HepG2 (cell line): ENCODE results near the gene CGREF1. TPM values are rescaled to one million over a fixed set of nuclear protein-coding genes. Genes with fewer than 3 reads are reported as not detected.
A peak's percentile ranks its signal among the peaks of the same experiment; 100 is the strongest.

Experiments used
- ATAC-seq: fragments of 200-7000 bp; cut with Tn5 transposase; 3 replicates; pipeline ENCODE4 v1.9.1; 2020; ENCODE audit warnings: mild to moderate bottlenecking, moderate library complexity
- BruUV-seq: library from RNA; stranded (reverse); fragments of 400-500 nt; replicated peaks from 2 replicates; lab custom pipeline; 2021; lab: Mats Ljungman, UMichigan
- CTCF ChIA-PET: fragments of 300-600 bp; formaldehyde crosslinking; extraction: SDS; loops from one replicate; lab custom pipeline; 2021; ENCODE audit warnings: low total read pairs, inconsistent platforms, low intra/inter-chr PET ratio; lab: Yijun Ruan, JAX
- POLR2A ChIA-PET: fragments of 350-600 bp; sonication (Branson Sonifier 250); formaldehyde crosslinking; loops from one replicate; lab custom pipeline; 2020; ENCODE audit warnings: antibody characterized with exemption, inconsistent platforms; lab: Yijun Ruan, JAX
- DNase-seq: peaks from one replicate; pipeline ENCODE4 v3.0.0-alpha.2; 2015; ENCODE audit warnings: low spot score
- FAIRE-seq: peaks from 3 replicates; lab custom pipeline; 2011; peaks lifted over from hg19 to GRCh38; lab: Jason Lieb, UNC
- H2AFZ ChIP-seq: one replicate; pipeline ENCODE4 v1.6.1; 2011; ENCODE audit warnings: low read length, inconsistent platforms
- H3K27ac ChIP-seq: fragments of 300-600 bp; 3 replicates; pipeline ENCODE4 v1.8.0; 2011; ENCODE audit warnings: mixed run types, mild to moderate bottlenecking, mixed read lengths, low read length, inconsistent platforms; ENCODE audit not compliant: insufficient read depth; ENCODE audit errors: extremely low read length
- H3K27me3 ChIP-seq, 2 experiments: fragments of 200-600 bp in 1 of 2; 2 replicates in 1 of 2; 3 replicates in 1 of 2; pipeline versions ENCODE4 v1.6.0 to v1.8.0; 2011; ENCODE audit warnings: low read length in 2 of 2, mild to moderate bottlenecking in 2 of 2, moderate library complexity in 2 of 2, inconsistent platforms in 1 of 2; ENCODE audit not compliant: insufficient read depth in 2 of 2, control insufficient read depth in 1 of 2
- H3K36me3 ChIP-seq, 2 experiments: fragments of 200-600 bp in 1 of 2; replicated peaks in 1 of 2; 2 replicates in 1 of 2; 3 replicates in 1 of 2; pipeline versions ENCODE4 v1.5.1 to v1.8.0; 2011; ENCODE audit warnings: low read length in 2 of 2, inconsistent platforms in 1 of 2; ENCODE audit not compliant: insufficient read depth in 2 of 2, control insufficient read depth in 1 of 2
- H3K4me1 ChIP-seq: 2 replicates; pipeline ENCODE4 v1.5.1; 2012; ENCODE audit warnings: low read length, inconsistent platforms; ENCODE audit not compliant: insufficient read depth
- H3K4me2 ChIP-seq: 2 replicates; pipeline ENCODE4 v1.6.0; 2011; ENCODE audit warnings: low read depth, low read length, inconsistent platforms
- H3K4me3 ChIP-seq, 3 experiments: fragments of 200-600 bp in 1 of 3; sonication (generic), shearing (Covaris generic) in 1 of 3; replicated peaks in 1 of 3; 2 replicates each; pipeline ENCODE4 v1.5.1; 2011 to 2016; ENCODE audit warnings: low read length in 3 of 3, inconsistent platforms in 2 of 3, low read depth in 2 of 3, mild to moderate bottlenecking in 2 of 3, control low read depth in 1 of 3, mixed read lengths in 1 of 3; ENCODE audit not compliant: insufficient read depth in 1 of 3
- H3K79me2 ChIP-seq: one replicate; pipeline ENCODE4 v1.6.1; 2011; ENCODE audit warnings: low read length, inconsistent platforms; ENCODE audit not compliant: insufficient read depth
- H3K9ac ChIP-seq: 2 replicates; pipeline ENCODE4 v1.6.0; 2011; ENCODE audit warnings: mild to moderate bottlenecking, low read depth, low read length, inconsistent platforms; ENCODE audit not compliant: insufficient read depth
- H3K9me3 ChIP-seq: 2 replicates; pipeline ENCODE4 v1.5.1; 2012; ENCODE audit warnings: mild to moderate bottlenecking, low read length
- H4K20me1 ChIP-seq: 2 replicates; pipeline ENCODE4 v1.6.0; 2011; ENCODE audit warnings: inconsistent platforms, mild to moderate bottlenecking, low read length, moderate library complexity; ENCODE audit not compliant: insufficient read depth
- AGO2 ChIP-seq: fragments of 200-400 bp; formaldehyde crosslinking; optimal IDR thresholded peaks from 2 replicates; pipeline ENCODE3; 2017; ENCODE audit warnings: mild to moderate bottlenecking, low read depth, low read length, moderate library complexity
- ARID4A ChIP-seq: sonication (generic); formaldehyde crosslinking; IDR thresholded peaks from 2 replicates; pipeline ENCODE4 v1.5.0; 2020; ENCODE audit warnings: mild to moderate bottlenecking, missing genetic modification reagents, borderline replicate concordance
- FOXA1 ChIP-seq, 2 experiments: fragments of 450-650 bp in 1 of 2; sonication (generic) in 1 of 2; formaldehyde crosslinking in 1 of 2; IDR thresholded peaks; 2 replicates each; pipeline versions ENCODE4 v1.4.0 to v1.6.1; 2016 to 2020; ENCODE audit warnings: missing genetic modification reagents in 1 of 2
- FOXA3 ChIP-seq: IDR thresholded peaks from 2 replicates; pipeline ENCODE4 v1.6.1; 2016; ENCODE audit warnings: missing genetic modification reagents, missing compliant biosample characterization
- GMEB1 ChIP-seq: sonication (generic); formaldehyde crosslinking; IDR thresholded peaks from 2 replicates; pipeline ENCODE4 v1.5.1; 2020; ENCODE audit warnings: missing genetic modification reagents, mild to moderate bottlenecking, borderline replicate concordance
- HDAC1 ChIP-seq: sonication (generic); formaldehyde crosslinking; IDR thresholded peaks from 2 replicates; pipeline ENCODE4 v1.5.1; 2020; ENCODE audit warnings: mild to moderate bottlenecking, missing genetic modification reagents
- HIC2 ChIP-seq: sonication (generic); formaldehyde crosslinking; IDR thresholded peaks from 2 replicates; pipeline ENCODE4 v1.9.0; 2022; ENCODE audit warnings: low read depth, missing genetic modification reagents
- JUN ChIP-seq: sonication (generic); formaldehyde crosslinking; IDR thresholded peaks from 2 replicates; pipeline ENCODE4 v1.4.0; 2020; ENCODE audit warnings: mild to moderate bottlenecking, missing genetic modification reagents
- PATZ1 ChIP-seq: sonication (generic); formaldehyde crosslinking; IDR thresholded peaks from 2 replicates; pipeline ENCODE4 v1.4.0; 2020; ENCODE audit warnings: missing genetic modification reagents
- SETDB1 ChIP-seq: sonication (generic); formaldehyde crosslinking; IDR thresholded peaks from 2 replicates; pipeline ENCODE4 v1.5.1; 2020; ENCODE audit warnings: missing genetic modification reagents, mild to moderate bottlenecking, borderline replicate concordance
- ZBTB1 ChIP-seq: sonication (generic); formaldehyde crosslinking; IDR thresholded peaks from 2 replicates; pipeline ENCODE4 v1.4.0; 2020; ENCODE audit warnings: missing genetic modification reagents, borderline replicate concordance
- ZNF572 ChIP-seq: sonication (generic); formaldehyde crosslinking; IDR thresholded peaks from 2 replicates; pipeline ENCODE4 v1.5.1; 2020; ENCODE audit warnings: mild to moderate bottlenecking, missing genetic modification reagents
- ZNF737 ChIP-seq: sonication (generic); formaldehyde crosslinking; IDR thresholded peaks from 2 replicates; pipeline ENCODE4 v1.5.0; 2020; ENCODE audit warnings: missing genetic modification reagents, mild to moderate bottlenecking, borderline replicate concordance
- WGBS: methylation state at CpG from one replicate; pipeline ENCODE4 v1.1.6; 2017; ENCODE audit warnings: low lambda C conversion rate; 5-methylcytosine and 5-hydroxymethylcytosine counted together
- in situ Hi-C: cut with HindIII; loops from 2 replicates; pipeline ENCODE4 v1.10.0; 2017; ENCODE audit warnings: low pct_unique_long_range_greater_than_20kb; ENCODE audit not compliant: extremely low pct_ligation_motif_present
- intact Hi-C: fragments of 100-400 bp; cut with micrococcal nuclease; formaldehyde crosslinking; loops from one replicate; pipeline ENCODE4 v1.10.0; 2022; ENCODE audit not compliant: unreplicated experiment
- polyA plus RNA-seq, 8 experiments: library from polyadenylated mRNA; depleted of rRNA in 3 of 8; stranded (reverse) in 7 of 8; unstranded in 1 of 8; fragments of >200 nt; fragmentation: Illumina TruSeq in 4 of 8; extraction: Trizol in 4 of 8; gene quantifications; 2 replicates each; pipeline versions ENCODE4 v1.2.1 to v1.2.3, GENCODE V29; 2011 to 2016; ENCODE audit warnings: low read depth in 4 of 8, missing spikeins in 1 of 8, mixed read lengths in 1 of 8; ENCODE audit not compliant: insufficient read depth in 1 of 8
- total RNA-seq, 5 experiments: library from RNA; depleted of rRNA; stranded (reverse); fragments of >200 nt; fragmentation: Illumina TruSeq; extraction: Trizol; gene quantifications; 2 replicates each; pipeline ENCODE4 v1.2.3, GENCODE V29; 2016; ENCODE audit warnings: low read depth in 1 of 5

The CGREF1 gene
- total and polyA plus RNA-seq, 2 of the 13 experiments (the other 11 are each of a cell fraction or from before 2014, with no cell fraction given) = 13.9 to 23.4 TPM

GRCh38 chr2:27097341-27097740, 21.6 kb downstream of the CGREF1 start:
- peaks cover 48% of the 10 kb centered on the region for H3K4me1 ChIP-seq
- peaks cover 13% of the 10 kb centered on the region for H3K79me2 ChIP-seq
- POLR2A ChIA-PET = interaction anchor here (1.1 to 3.9 kb wide), 3 partner anchors 11 to 94 kb away, joined by 3 to 40 read pairs (median 11); partner anchors contain the start of gene KHK
- FAIRE-seq (no peak), ATAC-seq (no peak), DNase-seq (no peak)
- H4K20me1 ChIP-seq = no peaks in the 10 kb centered on the region
- in situ Hi-C loops = loop anchor here (5.0 kb wide), 2 partner anchors 100 to 185 kb away; partner anchors contain the start of gene TRIM54
- intact Hi-C loops = loop anchor here (5.0 kb wide), 2 partner anchors 115 to 195 kb away; partner anchors contain the start of genes ATRAID and SLC5A6
- TF ChIP-seq PATZ1 (no peak), ZNF572 (CRISPR knock-in tag) (0 out of 2 replicates have a peak, but pooled peaks have one; percentile 18), SETDB1 (CRISPR knock-in tag) (no peak), ZNF737 (CRISPR knock-in tag) (no peak), FOXA1 (IDR thresholded peaks at IDR 0.05) (no peak), FOXA1 (CRISPR knock-in tag; IDR thresholded peaks at IDR 0.05) (no peak), AGO2 (peak; percentile 43), HDAC1 (CRISPR knock-in tag) (no peak), HIC2 (CRISPR knock-in tag) (0 out of 2 replicates have a peak, but pooled peaks have one; percentile 10), FOXA3 (CRISPR knock-in tag) (no peak), GMEB1 (no peak), JUN (no peak), ARID4A (CRISPR knock-in tag) (0 out of 2 replicates have a peak, but pooled peaks have one; percentile 4), ZBTB1 (CRISPR knock-in tag) (no peak)
- CTCF ChIA-PET = interaction anchor here (2.3 kb wide), 1 partner anchor 11 kb away, joined by 6 read pairs; the partner anchor contains the start of gene KHK
- no peak overlapping the region for H3K27ac ChIP-seq
- no TSS peak for BruUV-seq
- H3K4me3 ChIP-seq = no peak overlapping the region
- 99% methylated on average over 14 of the region's 14 CpGs for WGBS
- H3K9me3 ChIP-seq = no peaks in the 10 kb centered on the region
- H2AFZ ChIP-seq = no peak overlapping the region
- no peak overlapping the region for H3K9ac ChIP-seq
- peaks cover 4 to 40% of the 10 kb centered on the region in 2 experiments for H3K36me3 ChIP-seq
- H3K27me3 ChIP-seq = no peaks in the 10 kb centered on the region
- no peak overlapping the region for H3K4me2 ChIP-seq
